Breast epithelium (tissue), 3 donors: ENCODE results near the gene DSEL.

Source experiments
- CTCF ChIP-seq, 3 donors: fragments of 450-650 bp; IDR thresholded peaks; one replicate each; pipeline ENCODE4 v1.5.1; 2016 to 2017; ENCODE audit warnings: antibody characterized with exemption in 3 of 3, mild to moderate bottlenecking in 3 of 3, moderate library complexity in 3 of 3
- POLR2A ChIP-seq: fragments of 450-650 bp; IDR thresholded peaks from one replicate; pipeline ENCODE4 v1.6.1; 2016; ENCODE audit warnings: antibody characterized with exemption, mild to moderate bottlenecking, moderate library complexity
- POLR2AphosphoS5 ChIP-seq, 3 donors: sonication (generic); formaldehyde crosslinking; IDR thresholded peaks; one replicate each; pipeline ENCODE4 v1.6.1; 2017; ENCODE audit warnings: antibody characterized with exemption in 3 of 3

- TF ChIP-seq CTCF (IDR thresholded peaks at IDR 0.05): no peak
- no peak for TF ChIP-seq POLR2AphosphoS5 (IDR thresholded peaks at IDR 0.05)
- TF ChIP-seq POLR2A: no peak
Measured at GRCh38 chr18:67477522-67477921, 39.0 kb downstream of the DSEL start.
